Adrenal gland (tissue), 12 donors: ENCODE data around the gene CBLN3. TPM values are rescaled to one million over a fixed set of nuclear protein-coding genes. Genes with fewer than 3 reads are reported as not detected.

ENCODE experiments used
- DNase-seq, 7 donors: peaks; one replicate each; pipeline ENCODE4 v3.0.0-alpha.2; 2019 to 2020
- H3K27ac ChIP-seq, 5 donors: fragments of 200-600 bp; sonication (generic) in 4 of 5; 1 replicate in 3 of 5; 2 replicates in 2 of 5; pipeline versions ENCODE4 v1.5.1 to v1.8.0; 2016 to 2020; ENCODE audit warnings: mild to moderate bottlenecking in 1 of 5
- H3K27me3 ChIP-seq: fragments of 200-600 bp; 2 replicates; pipeline ENCODE4 v1.8.0; 2021
- H3K36me3 ChIP-seq, 2 donors: fragments of 200-600 bp; replicated peaks in 1 of 2; 1 replicate in 1 of 2; 2 replicates in 1 of 2; pipeline versions ENCODE4 v1.5.1 to v1.8.0; 2018 to 2022
- H3K4me1 ChIP-seq, 2 donors: fragments of 200-600 bp; replicated peaks in 1 of 2; 1 replicate in 1 of 2; 2 replicates in 1 of 2; pipeline versions ENCODE4 v1.5.1 to v1.8.0; 2018 to 2021
- H3K4me3 ChIP-seq, 4 donors: fragments of 200-600 bp; sonication (generic) in 3 of 4; one replicate each; pipeline ENCODE4 v1.5.1; 2016 to 2018
- H3K9me3 ChIP-seq, 3 donors: fragments of 200-600 bp; sonication (generic) in 1 of 3; replicated peaks in 1 of 3; 1 replicate in 2 of 3; 2 replicates in 1 of 3; pipeline versions ENCODE4 v1.5.1 to v1.8.0; 2016 to 2021
- POLR2A ChIP-seq, 2 donors: fragments of 450-650 bp; IDR thresholded peaks; one replicate each; pipeline ENCODE4 v1.6.1; 2017; ENCODE audit warnings: antibody characterized with exemption in 2 of 2, mild to moderate bottlenecking in 2 of 2, moderate library complexity in 1 of 2
- WGBS, 4 donors: extraction: QIAGEN DNeasy Blood & Tissue Kit in 2 of 4; methylation state at CpG; one replicate each; pipeline versions ENCODE4 v1.1.5 to v1.1.7; 2013 to 2017; 5-methylcytosine and 5-hydroxymethylcytosine counted together
- intact Hi-C, 2 donors: fragments of 100-400 bp; cut with DNase I; formaldehyde crosslinking; loops; one replicate each; pipeline versions ENCODE4 v1.14.1 to v1.15.0; 2022 to 2023
- polyA plus RNA-seq, 3 donors: library from polyadenylated mRNA; stranded (reverse); fragments of 200-250 nt in 2 of 3; fragments of 350-450 nt in 1 of 3; fragmentation: Illumina TruSeq in 1 of 3; extraction: RNeasy Lipid Tissue Mini Kit (QIAGEN cat#74804) in 1 of 3; gene quantifications; one replicate each; pipeline ENCODE4 v1.2.3, GENCODE V29; 2013 to 2014
- total RNA-seq, 9 donors: library from RNA; depleted of rRNA in 4 of 9; stranded (reverse); fragments of >200 nt in 4 of 9; fragments of 120-200 nt in 1 of 9; fragmentation: NEBNext Ultra II Directional in 1 of 9; extraction: Animal tissue kit (Norgen Biotek cat#: 25700) in 1 of 9; gene quantifications; one replicate each; pipeline versions ENCODE4 v1.1.0 to v1.2.4, GENCODE V29; 2013 to 2023
- TF ChIP-seq, protein P1 (sequence below), 6 experiments: fragments of 450-650 bp in 4 of 6; fragments of 200-600 bp in 2 of 6; sonication (generic) in 1 of 6; IDR thresholded peaks; 1 replicate in 5 of 6; 2 replicates in 1 of 6; pipeline versions ENCODE4 v1.5.1 to v1.8.0; 2016 to 2021; ENCODE audit warnings: antibody characterized with exemption in 6 of 6, mild to moderate bottlenecking in 2 of 6, moderate library complexity in 1 of 6
- donor health status: healthy with polysubstance abuse.
- donor health status: Bipolar disorder and iron deficiency.
- donor health status: DM: yes; HTN: yes; CAD: no.
- donor health status: DM: no; HTN: no; CAD: no.
- donor health status: DM: no; HTN: no; CAD: no.
- donor health status: DM: yes; HTN: yes; CAD: no.

Gene CBLN3
- total and polyA plus RNA-seq, 12 donors, result 3.9 to 43.6 (median 11.9) TPM

- 17 to 39% (median 34%) methylated on average over 1 to 6 of the region's 6 CpGs for WGBS, 4 donors
- H3K27me3 ChIP-seq, result no peaks in the 10 kb centered on the region
- TF ChIP-seq, protein P1, sequence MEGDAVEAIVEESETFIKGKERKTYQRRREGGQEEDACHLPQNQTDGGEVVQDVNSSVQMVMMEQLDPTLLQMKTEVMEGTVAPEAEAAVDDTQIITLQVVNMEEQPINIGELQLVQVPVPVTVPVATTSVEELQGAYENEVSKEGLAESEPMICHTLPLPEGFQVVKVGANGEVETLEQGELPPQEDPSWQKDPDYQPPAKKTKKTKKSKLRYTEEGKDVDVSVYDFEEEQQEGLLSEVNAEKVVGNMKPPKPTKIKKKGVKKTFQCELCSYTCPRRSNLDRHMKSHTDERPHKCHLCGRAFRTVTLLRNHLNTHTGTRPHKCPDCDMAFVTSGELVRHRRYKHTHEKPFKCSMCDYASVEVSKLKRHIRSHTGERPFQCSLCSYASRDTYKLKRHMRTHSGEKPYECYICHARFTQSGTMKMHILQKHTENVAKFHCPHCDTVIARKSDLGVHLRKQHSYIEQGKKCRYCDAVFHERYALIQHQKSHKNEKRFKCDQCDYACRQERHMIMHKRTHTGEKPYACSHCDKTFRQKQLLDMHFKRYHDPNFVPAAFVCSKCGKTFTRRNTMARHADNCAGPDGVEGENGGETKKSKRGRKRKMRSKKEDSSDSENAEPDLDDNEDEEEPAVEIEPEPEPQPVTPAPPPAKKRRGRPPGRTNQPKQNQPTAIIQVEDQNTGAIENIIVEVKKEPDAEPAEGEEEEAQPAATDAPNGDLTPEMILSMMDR (IDR thresholded peaks at IDR 0.05), result no peak
- TF ChIP-seq POLR2A (IDR thresholded peaks at IDR 0.05), result peak in 1 of 2 donors; percentile 9
- H3K4me3 ChIP-seq, result no peak overlapping the region
- peaks cover 0 to 23% of the 10 kb centered on the region in 2 donors for H3K36me3 ChIP-seq
- H3K9me3 ChIP-seq, result no peaks in the 10 kb centered on the region
- peak overlapping the region in 2 of 5 donors; percentile 38 to 67 for H3K27ac ChIP-seq
- H3K4me1 ChIP-seq, result peaks cover 5 to 17% of the 10 kb centered on the region in 2 donors
- peak; percentile 69 to 89 (median 87) for DNase-seq
- intact Hi-C loops, result loop anchor here in 1 of 2 donors (5.0 kb wide), 1 partner anchor 51 kb away; the partner anchor contains the start of gene NFATC4
Observed at GRCh38 chr14:24418492-24418873, 11.0 kb downstream of the CBLN3 start.

GRCh38 chr14:24417832-24418491 is 11.5 kb downstream of the CBLN3 start:
- WGBS, 4 donors, result 68 to 71% (median 70%) methylated on average over 6 of the region's 6 CpGs
- no peak for TF ChIP-seq POLR2A (IDR thresholded peaks at IDR 0.05)
- TF ChIP-seq, protein P1 (IDR thresholded peaks at IDR 0.05), result no peak

GRCh38 chr14:24416932-24417619 is 12.4 kb downstream of the CBLN3 start:
- peak in 3 of 7 donors; percentile 13 to 48 (median 20) for DNase-seq
- 71 to 90% (median 81%) methylated on average over 10 to 16 of the region's 16 CpGs for WGBS, 4 donors
- Histone ChIP-seq H3K36me3 (peaks cover 0 to 29% of the 10 kb centered on the region in 2 donors), H3K27me3 (no peaks in the 10 kb centered on the region), H3K9me3 (no peaks in the 10 kb centered on the region), H3K27ac (no peak overlapping the region), H3K4me3 (no peak overlapping the region), H3K4me1 (peaks cover 5 to 17% of the 10 kb centered on the region in 2 donors)
- intact Hi-C loops, result loop anchor here in 1 of 2 donors (5.0 kb wide), 1 partner anchor 50 kb away; the partner anchor contains the start of gene NFATC4
- TF ChIP-seq POLR2A (IDR thresholded peaks at IDR 0.05), result no peak
- TF ChIP-seq, protein P1 (IDR thresholded peaks at IDR 0.05), result no peak

More at GRCh38 chr14:24417832-24418491, 11.5 kb downstream of the CBLN3 start:
- Histone ChIP-seq H3K4me1 (peaks cover 5 to 17% of the 10 kb centered on the region in 2 donors), H3K27me3 (no peaks in the 10 kb centered on the region), H3K4me3 (no peak overlapping the region), H3K36me3 (peaks cover 0 to 29% of the 10 kb centered on the region in 2 donors), H3K9me3 (no peaks in the 10 kb centered on the region), H3K27ac (peak overlapping the region in 1 of 5 donors; percentile 67)
- intact Hi-C loops, result loop anchor here in 1 of 2 donors (5.0 kb wide), 1 partner anchor 51 kb away; the partner anchor contains the start of gene NFATC4
- peak in 3 of 7 donors; percentile 20 to 51 (median 28) for DNase-seq
